ENCODE measurements around the gene HYLS1. TPM values are rescaled to one million over a fixed set of nuclear protein-coding genes. Genes with fewer than 3 reads are reported as not detected.
A peak's percentile ranks its signal among the peaks of the same experiment; 100 is the strongest.

Gene HYLS1
- total RNA-seq, 1 experiment from 2014 or later = 4.8 TPM

DNA sequence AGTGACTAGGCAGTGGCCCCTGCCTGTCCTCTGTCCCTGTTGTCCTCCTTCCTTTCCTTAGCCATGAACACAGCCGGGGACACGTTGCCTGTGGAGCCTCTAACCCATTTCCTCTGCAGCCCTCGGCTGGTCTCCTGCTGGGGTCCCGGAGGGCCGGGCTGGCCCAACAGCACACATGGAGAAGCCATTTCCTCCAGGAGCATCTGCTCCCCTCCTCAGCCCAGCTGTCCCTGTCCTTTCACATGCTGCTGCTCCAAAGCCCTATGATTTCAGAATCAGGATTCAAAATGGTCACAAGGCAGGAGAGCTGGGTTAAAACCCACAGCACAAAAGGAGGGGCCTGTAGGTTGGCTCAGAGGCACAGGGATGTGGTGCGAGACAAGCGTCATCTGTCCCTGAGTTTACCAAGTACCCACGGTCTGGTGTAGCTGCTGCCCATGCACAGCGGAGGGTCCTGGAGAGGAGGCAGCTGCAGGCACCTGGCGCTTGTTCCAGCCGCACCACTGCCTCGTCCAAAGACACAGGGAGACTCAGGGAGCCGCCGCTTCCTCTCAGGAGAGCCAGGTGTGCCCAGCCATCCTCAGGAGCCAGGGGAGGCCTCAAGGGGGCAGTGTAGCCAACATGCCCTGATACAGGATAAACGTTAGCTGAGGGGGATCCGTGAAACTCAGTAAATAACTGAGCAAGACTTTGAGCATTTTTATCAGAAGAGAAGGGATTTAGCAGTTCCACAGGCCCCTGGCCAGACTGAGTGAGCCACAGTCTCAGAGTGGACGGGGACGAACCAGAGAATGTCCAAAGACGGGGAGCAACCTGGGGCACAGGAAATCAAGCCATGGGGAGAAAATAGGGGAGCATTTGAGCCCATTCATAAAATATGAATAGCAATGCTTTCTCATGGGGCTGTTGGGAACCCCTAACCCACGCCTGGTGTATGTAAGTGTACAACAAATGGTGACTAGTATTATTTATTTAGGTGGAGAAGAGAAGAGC is 54.4 kb downstream of the HYLS1 start:
- H3K4me3 ChIP-seq (ENCODE audit: low read length) = no peak overlapping the region
- H3K9me2 ChIP-seq (replicated peaks; ENCODE audit: insufficient read depth, low read length) = no peaks in the 10 kb centered on the region
- H3K36me3 ChIP-seq (ENCODE audit: insufficient read depth, low read length) = no peaks in the 10 kb centered on the region
- no peaks in the 10 kb centered on the region for H4K20me1 ChIP-seq (ENCODE audit: insufficient read depth, low read depth, low read length)
- H3K4me1 ChIP-seq (ENCODE audit: low read length) = no peaks in the 10 kb centered on the region
- no peak overlapping the region for H3K27ac ChIP-seq (ENCODE audit: low read length)
- no peaks in the 10 kb centered on the region for H3K9me3 ChIP-seq (ENCODE audit: low read length)
- no peak overlapping the region for H3K4me2 ChIP-seq (ENCODE audit: low read depth, low read length, poor library complexity, severe bottlenecking)
- no peak overlapping the region for H2AFZ ChIP-seq (ENCODE audit: low read length)
- DNase-seq = peak; percentile 67
- H3K79me2 ChIP-seq (ENCODE audit: low read length) = no peaks in the 10 kb centered on the region
- no peak overlapping the region for H3K9ac ChIP-seq (ENCODE audit: low read length)
- no peaks in the 10 kb centered on the region for H3K27me3 ChIP-seq (ENCODE audit: low read length)

DNA sequence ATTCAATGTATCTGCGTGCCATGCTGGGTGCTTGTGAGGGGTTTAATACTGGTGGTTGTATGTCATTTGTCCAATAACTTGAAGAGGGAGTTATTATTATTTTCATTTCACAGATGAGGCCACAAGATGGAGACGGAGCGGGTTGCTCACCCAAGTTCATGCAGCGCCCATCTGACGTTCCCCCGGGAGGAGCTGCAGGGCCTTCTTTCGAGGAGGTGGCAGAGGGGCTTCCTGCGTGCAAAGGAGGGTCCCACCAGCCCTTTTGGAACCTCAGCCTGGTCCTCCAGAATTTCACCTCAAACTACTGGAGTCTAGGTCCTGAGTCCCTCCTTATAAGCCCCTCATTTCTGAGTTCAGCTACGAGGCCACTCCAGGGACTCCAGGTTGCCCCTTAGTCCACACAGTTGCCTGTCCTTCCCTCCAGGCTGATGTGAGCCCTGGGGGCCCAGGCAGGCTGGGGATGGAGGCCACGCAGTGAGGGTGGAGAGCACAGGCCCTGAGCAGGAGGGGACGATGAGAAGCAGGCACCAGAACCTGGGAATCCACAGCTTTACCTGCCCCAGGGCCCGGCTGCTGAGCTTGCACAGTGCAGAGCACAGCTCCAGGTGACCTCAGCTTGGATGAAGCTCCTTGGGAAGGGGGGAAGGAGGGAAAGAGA is 55.4 kb downstream of the HYLS1 start:
- Histone ChIP-seq H2AFZ (ENCODE audit: low read length) (no peak overlapping the region), H3K27ac (ENCODE audit: low read length) (no peak overlapping the region), H3K9me2 (replicated peaks; ENCODE audit: insufficient read depth, low read length) (no peaks in the 10 kb centered on the region), H3K4me2 (ENCODE audit: low read depth, low read length, poor library complexity, severe bottlenecking) (no peak overlapping the region), H3K79me2 (ENCODE audit: low read length) (no peaks in the 10 kb centered on the region), H3K4me1 (ENCODE audit: low read length) (no peaks in the 10 kb centered on the region), H3K9ac (ENCODE audit: low read length) (no peak overlapping the region), H3K36me3 (ENCODE audit: insufficient read depth, low read length) (no peaks in the 10 kb centered on the region), H3K27me3 (ENCODE audit: low read length) (no peaks in the 10 kb centered on the region), H3K4me3 (ENCODE audit: low read length) (no peak overlapping the region), H3K9me3 (ENCODE audit: low read length) (no peaks in the 10 kb centered on the region), H4K20me1 (ENCODE audit: insufficient read depth, low read depth, low read length) (no peaks in the 10 kb centered on the region)
- no peak for DNase-seq

DNA sequence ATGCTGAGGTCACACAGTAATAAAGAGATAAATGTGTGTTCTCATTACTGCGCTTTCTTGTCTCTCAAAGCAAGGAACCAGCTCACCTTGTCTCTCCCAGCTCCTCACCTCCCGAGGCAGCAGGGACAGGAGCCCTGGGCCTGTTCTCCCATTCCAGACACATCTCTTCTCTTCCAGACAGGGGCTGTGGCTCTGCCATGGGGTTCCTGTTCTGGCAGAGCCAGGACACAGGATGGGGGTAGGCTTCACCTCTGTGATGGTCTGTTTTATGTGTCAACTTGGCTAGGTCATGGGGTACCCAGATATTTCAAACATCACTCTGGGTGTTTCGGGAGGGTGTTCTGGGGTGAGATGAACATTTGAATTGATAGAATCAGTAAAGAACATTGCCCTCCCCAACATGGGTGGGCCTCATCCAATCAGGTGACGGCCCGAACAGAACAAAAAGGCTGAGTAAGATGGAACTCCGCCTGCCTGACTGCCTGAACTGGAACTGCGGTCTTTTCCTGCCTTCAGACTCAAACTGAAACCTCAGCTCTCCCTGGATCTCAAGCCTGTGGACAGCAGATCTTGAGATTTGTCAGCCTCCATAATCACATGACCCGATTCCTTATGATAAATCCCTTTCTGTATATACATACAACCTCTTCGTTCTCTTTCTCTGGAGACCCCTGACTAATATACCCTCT is 56.3 kb downstream of the HYLS1 start:
- Histone ChIP-seq H3K27me3 (ENCODE audit: low read length) (no peaks in the 10 kb centered on the region), H3K9me3 (ENCODE audit: low read length) (no peaks in the 10 kb centered on the region), H3K9me2 (replicated peaks; ENCODE audit: insufficient read depth, low read length) (no peaks in the 10 kb centered on the region), H3K4me3 (ENCODE audit: low read length) (no peak overlapping the region), H4K20me1 (ENCODE audit: insufficient read depth, low read depth, low read length) (no peaks in the 10 kb centered on the region), H3K9ac (ENCODE audit: low read length) (no peak overlapping the region), H3K4me2 (ENCODE audit: low read depth, low read length, poor library complexity, severe bottlenecking) (no peak overlapping the region), H3K36me3 (ENCODE audit: insufficient read depth, low read length) (no peaks in the 10 kb centered on the region), H2AFZ (ENCODE audit: low read length) (no peak overlapping the region), H3K79me2 (ENCODE audit: low read length) (no peaks in the 10 kb centered on the region), H3K27ac (ENCODE audit: low read length) (no peak overlapping the region), H3K4me1 (ENCODE audit: low read length) (no peaks in the 10 kb centered on the region)
- DNase-seq = no peak

DNA sequence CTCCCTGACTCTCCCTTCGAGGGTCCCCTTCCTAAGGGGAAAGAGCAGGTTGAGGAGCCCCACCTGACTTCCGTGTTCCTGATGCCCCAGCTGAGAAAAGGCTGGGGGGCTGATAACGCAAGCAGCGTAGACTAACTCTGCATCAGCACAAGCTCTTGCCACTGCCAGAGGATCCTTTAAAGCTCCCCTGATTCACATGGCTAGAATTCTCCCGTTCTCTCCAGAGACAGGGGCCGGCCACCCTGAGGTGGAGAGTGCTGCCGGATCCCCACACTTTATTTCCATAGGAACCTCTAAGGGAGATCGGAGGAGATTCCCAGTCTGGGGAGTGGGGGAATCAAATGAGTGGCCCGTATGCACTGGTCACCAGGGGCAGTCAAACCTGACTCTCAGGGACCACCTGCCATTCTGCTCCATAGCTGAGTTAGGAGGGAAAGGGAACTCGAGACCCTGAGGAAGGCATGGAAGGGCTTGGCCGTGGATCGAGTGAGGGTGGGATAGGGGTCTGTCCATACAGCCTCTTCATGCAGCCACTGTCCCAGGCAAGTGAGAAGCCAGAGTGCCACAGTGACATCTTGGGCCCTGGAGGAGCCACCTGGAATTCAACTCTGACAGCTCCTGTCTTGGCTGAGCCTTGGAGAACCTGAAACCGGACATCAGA is 57.0 kb downstream of the HYLS1 start:
- no peak for DNase-seq
- no peaks in the 10 kb centered on the region for H3K79me2 ChIP-seq (ENCODE audit: low read length)
- H3K36me3 ChIP-seq (ENCODE audit: insufficient read depth, low read length) = no peaks in the 10 kb centered on the region
- H3K9ac ChIP-seq (ENCODE audit: low read length) = no peak overlapping the region
- no peaks in the 10 kb centered on the region for H3K9me3 ChIP-seq (ENCODE audit: low read length)
- no peaks in the 10 kb centered on the region for H3K27me3 ChIP-seq (ENCODE audit: low read length)
- no peak overlapping the region for H3K27ac ChIP-seq (ENCODE audit: low read length)
- H3K4me2 ChIP-seq (ENCODE audit: low read depth, low read length, poor library complexity, severe bottlenecking) = no peak overlapping the region
- no peaks in the 10 kb centered on the region for H3K9me2 ChIP-seq (replicated peaks; ENCODE audit: insufficient read depth, low read length)
- no peaks in the 10 kb centered on the region for H4K20me1 ChIP-seq (ENCODE audit: insufficient read depth, low read depth, low read length)
- no peak overlapping the region for H3K4me3 ChIP-seq (ENCODE audit: low read length)
- H2AFZ ChIP-seq (ENCODE audit: low read length) = no peak overlapping the region
- H3K4me1 ChIP-seq (ENCODE audit: low read length) = no peaks in the 10 kb centered on the region

DNA sequence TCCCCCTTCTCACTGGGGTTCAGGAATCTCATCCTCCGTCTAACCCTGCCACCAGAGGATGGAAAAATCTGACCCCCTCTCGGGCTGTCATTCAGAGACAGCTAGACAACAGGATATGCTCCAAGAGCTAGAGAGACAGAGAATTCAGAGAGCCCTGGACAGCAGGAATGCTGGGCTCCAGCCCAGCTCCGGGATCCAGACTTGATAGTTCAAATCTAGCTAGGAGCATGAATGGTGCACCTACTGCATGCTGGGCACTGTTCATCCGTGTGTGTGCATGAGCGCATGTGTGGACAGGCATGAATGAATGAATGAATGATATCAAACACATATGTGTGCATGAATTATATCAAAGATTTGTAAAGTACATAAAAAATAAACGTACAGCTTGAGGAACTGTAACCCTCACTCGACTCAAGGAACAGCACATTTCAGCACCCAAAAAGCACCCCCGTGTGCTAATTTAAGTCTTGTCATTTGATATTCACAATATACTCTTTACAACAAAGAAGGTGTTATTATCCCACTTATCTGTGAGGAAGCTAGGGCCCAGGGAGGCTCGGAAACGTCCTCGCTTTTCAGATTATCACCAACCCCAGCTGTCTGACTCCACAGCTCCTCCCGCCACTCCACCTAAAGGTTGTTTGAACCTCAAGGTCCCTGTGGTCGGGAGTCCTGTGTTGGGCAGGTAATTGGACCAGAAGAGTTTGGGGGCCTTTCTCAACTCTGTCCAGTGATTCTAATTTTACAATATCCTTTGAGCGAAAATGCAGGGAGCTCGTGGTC is 57.7 kb downstream of the HYLS1 start:
- Histone ChIP-seq H3K27me3 (ENCODE audit: low read length) (no peaks in the 10 kb centered on the region), H4K20me1 (ENCODE audit: insufficient read depth, low read depth, low read length) (no peaks in the 10 kb centered on the region), H3K4me2 (ENCODE audit: low read depth, low read length, poor library complexity, severe bottlenecking) (no peak overlapping the region), H3K4me3 (ENCODE audit: low read length) (no peak overlapping the region), H3K4me1 (ENCODE audit: low read length) (no peaks in the 10 kb centered on the region), H3K9me2 (replicated peaks; ENCODE audit: insufficient read depth, low read length) (no peaks in the 10 kb centered on the region), H2AFZ (ENCODE audit: low read length) (no peak overlapping the region), H3K36me3 (ENCODE audit: insufficient read depth, low read length) (no peaks in the 10 kb centered on the region), H3K79me2 (ENCODE audit: low read length) (no peaks in the 10 kb centered on the region), H3K9ac (ENCODE audit: low read length) (no peak overlapping the region), H3K27ac (ENCODE audit: low read length) (no peak overlapping the region), H3K9me3 (ENCODE audit: low read length) (no peaks in the 10 kb centered on the region)
- no peak for DNase-seq

DNA sequence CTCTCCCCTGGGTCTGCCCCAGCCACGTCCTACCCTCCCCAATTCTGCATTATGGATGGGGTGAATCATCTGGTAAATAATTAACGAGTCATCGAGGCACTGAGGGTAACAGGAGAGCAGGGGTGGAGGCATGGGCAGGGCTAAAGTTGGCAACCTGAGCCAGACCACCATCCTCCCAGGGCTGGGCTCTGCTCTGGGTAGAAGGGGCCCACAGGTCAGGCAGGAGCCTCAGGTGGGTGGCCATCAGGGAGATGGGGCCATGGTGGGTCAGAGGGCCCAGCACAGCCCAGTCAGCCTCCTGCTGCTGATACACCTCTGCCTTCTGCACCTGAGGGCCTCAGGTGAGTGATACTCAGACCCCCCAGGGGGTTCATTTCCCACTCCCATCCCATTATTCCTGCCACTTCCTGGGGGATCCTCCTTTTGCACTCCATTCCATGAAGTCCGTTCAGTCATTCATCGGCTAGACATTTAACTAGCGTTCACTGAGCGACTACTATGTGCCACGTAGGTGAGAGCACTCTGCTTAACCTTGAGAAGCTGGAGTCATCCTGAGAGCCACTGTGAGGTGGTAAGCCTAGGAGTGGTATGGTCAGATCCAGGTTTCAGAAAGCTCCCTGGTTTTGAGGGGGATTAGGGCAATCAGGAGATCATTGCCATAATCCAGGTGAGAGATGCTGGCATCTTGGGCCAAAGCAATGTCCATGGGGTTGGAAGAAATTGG is 58.5 kb downstream of the HYLS1 start, which contains the start of gene VSIG10L2:
VSIG10L2 (plus strand) TSS at position 248 of the 724 bp plus-strand sequence; CDS start at position 260, 12 bp downstream.
- Histone ChIP-seq H3K9me2 (replicated peaks; ENCODE audit: insufficient read depth, low read length) (no peaks in the 10 kb centered on the region), H2AFZ (ENCODE audit: low read length) (no peak within 1 kb of the TSS), H3K4me1 (ENCODE audit: low read length) (no peaks in the 10 kb centered on the region), H3K4me3 (ENCODE audit: low read length) (no peak within 1 kb of the TSS), H3K4me2 (ENCODE audit: low read depth, low read length, poor library complexity, severe bottlenecking) (no peak within 1 kb of the TSS), H3K27me3 (ENCODE audit: low read length) (no peaks in the 10 kb centered on the region), H3K9me3 (ENCODE audit: low read length) (no peaks in the 10 kb centered on the region), H3K9ac (ENCODE audit: low read length) (no peak within 1 kb of the TSS), H3K79me2 (ENCODE audit: low read length) (no peaks in the 10 kb centered on the region), H3K27ac (ENCODE audit: low read length) (no peak within 1 kb of the TSS), H3K36me3 (ENCODE audit: insufficient read depth, low read length) (no peaks in the 10 kb centered on the region), H4K20me1 (ENCODE audit: insufficient read depth, low read depth, low read length) (no peaks in the 10 kb centered on the region)
- DNase-seq = no peak

DNA sequence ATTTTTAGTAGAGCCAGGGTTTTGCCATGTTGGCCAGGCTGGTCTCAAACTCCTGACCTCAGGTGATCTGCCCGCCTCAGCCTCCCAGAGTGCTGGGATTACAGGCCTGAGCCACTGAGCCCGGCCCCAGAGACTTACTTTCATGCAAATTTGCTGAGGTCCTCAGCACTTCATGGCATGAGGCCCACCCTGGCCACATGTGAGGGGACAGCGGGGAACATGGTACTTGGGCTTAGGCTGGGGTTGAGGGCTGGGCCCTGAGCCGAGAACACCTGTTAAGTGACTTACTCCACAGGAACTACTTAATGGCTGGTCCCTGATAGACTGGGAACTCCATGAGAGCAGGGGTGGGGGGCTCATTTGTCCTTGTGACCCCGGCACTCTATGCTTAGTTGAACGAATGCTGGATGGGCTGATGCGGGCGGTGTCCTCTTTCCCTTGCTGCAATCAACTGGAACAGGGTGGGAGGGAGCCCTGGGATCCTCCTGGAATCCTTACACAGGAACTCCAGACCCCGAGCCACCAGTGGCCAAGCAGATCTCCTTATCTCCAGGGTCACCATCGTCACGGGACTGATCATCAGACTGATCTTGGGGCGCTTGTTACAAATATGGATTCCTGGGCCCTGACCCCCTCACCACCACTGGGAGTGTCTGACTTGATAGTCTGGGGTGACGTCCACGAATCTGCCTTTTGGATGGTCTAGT is 59.4 kb downstream of the HYLS1 start:
- Histone ChIP-seq H3K9ac (ENCODE audit: low read length) (no peak overlapping the region), H3K36me3 (ENCODE audit: insufficient read depth, low read length) (no peaks in the 10 kb centered on the region), H3K4me2 (ENCODE audit: low read depth, low read length, poor library complexity, severe bottlenecking) (no peak overlapping the region), H3K4me3 (ENCODE audit: low read length) (no peak overlapping the region), H3K4me1 (ENCODE audit: low read length) (no peaks in the 10 kb centered on the region), H3K9me3 (ENCODE audit: low read length) (no peaks in the 10 kb centered on the region), H2AFZ (ENCODE audit: low read length) (no peak overlapping the region), H3K27ac (ENCODE audit: low read length) (no peak overlapping the region), H4K20me1 (ENCODE audit: insufficient read depth, low read depth, low read length) (no peaks in the 10 kb centered on the region), H3K27me3 (ENCODE audit: low read length) (no peaks in the 10 kb centered on the region), H3K79me2 (ENCODE audit: low read length) (no peaks in the 10 kb centered on the region), H3K9me2 (replicated peaks; ENCODE audit: insufficient read depth, low read length) (no peaks in the 10 kb centered on the region)
- DNase-seq = no peak
